Fibroblast of upper back skin (primary cell): ENCODE data around the gene CLEC19A.

Experiments
- DNase-seq: peaks from one replicate; pipeline ENCODE4 v3.0.0-alpha.2; 2013

CLEC19A gene

GRCh38 chr16:19330841-19331397, 45.4 kb downstream of the CLEC19A start:
- DNase-seq = no peak

DNA sequence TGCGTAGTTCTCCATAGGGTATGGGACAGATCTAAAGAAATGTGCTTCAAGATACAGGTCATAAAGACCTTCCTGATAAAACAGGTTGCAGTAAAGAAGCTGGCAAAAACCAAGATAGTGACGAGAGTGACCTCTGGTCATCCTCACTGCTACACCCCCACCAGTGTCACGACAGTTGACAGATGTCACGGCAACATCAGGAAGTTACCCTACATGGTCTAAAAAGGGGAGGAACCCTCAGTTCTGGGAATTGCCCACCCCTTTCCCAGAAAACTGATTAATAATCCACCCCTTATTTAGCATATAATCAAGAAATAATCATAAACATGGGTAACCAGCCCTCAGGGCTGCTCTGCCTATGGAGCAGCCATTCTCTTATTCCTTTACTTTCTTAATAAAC, 46.3 kb downstream of the CLEC19A start:
- DNase-seq = no peak

DNA sequence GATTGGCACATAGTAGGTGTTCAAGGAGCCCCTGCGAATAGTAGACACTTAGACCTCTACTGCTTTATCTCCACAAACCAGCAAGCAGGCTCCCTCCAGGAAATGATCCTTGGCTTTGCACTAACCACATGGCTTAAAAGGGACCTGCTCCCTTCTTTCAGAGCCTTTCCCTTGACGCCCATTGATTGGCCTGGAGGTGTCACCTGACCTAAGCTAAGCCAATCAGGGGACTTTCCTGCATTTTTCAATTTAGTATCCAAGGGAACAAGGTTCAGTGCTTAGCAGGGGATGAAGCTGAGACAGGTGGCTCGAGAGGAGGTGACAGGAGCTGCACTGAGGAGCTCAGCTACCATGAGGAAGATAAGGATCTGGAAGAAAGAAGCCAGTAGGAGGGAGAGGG, 52.8 kb downstream of the CLEC19A start:
- DNase-seq = no peak

DNA sequence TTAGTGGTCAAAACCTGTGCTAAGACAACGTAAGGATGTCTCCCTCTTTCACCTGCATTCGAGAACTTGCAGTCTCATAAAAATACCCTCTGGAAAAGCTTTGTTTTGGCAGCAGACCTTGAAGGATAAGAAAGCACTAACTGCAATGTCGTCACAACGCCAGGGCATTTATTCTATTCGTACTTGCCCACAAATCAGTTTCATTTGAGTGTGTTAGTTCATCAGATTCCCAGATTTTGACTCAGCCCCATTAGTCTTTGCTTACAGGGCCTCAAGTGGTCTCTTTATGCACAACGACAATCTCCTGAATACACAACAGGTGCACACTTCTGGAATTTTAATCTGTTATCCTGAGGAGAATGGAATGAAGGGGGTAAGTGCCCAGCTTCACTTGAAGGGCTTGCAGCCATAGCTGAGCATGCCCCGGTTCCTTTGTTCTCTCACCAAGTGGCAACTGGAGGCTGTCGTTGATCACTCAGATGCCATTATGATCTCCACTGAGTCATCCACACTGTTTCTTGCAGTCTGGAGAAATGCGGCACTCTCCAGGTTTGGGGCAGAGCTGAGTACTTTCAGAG, 58.8 kb downstream of the CLEC19A start:
- DNase-seq = no peak

DNA sequence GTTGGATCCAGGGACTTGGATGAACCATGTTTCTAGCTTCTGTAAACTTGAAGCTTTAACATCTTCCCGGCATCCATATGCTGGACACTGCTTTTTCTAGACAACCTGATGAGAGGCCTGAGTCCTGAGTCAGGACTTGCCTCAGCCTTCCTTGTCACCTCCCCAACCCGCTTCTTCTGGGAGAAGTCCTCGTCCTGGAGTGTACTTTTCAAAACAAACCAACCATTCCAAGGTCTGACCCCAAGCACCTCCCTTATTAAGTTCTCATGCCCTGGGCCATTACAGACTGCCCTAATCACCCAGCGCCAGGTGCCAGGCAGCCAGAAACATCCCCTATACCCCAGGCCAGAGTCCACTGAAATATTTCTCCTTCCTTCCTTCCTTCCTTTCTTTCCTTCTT, 59.4 kb downstream of the CLEC19A start:
- DNase-seq = no peak

DNA sequence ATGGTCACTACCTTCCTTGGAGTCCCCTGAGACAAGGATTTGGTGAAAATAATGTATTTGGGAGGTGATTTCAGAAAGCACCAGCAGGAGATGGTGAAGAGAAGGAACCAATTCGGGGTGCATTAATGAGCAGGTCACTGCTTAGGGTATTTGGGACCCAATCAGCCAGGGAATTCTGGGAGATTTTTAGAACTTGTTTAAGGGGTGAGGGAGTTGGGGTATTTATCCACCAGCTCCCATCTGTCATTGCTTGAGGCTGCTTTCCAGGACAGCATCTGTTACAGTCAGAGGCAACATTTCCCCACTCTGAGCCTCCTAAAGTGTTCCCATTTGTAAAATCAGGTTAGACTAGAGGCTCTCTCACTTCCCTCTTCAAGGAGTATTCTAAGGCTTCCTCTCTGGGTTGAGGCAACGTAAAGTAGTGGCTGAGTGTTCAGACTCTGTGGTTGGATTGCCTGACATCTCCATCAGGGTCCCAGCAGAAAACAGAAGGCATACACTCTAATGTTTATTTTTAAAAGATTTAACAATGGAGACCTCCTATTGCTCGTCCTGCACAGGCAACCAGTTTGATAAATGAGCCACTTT, 60.9 kb downstream of the CLEC19A start:
- DNase-seq = no peak

DNA sequence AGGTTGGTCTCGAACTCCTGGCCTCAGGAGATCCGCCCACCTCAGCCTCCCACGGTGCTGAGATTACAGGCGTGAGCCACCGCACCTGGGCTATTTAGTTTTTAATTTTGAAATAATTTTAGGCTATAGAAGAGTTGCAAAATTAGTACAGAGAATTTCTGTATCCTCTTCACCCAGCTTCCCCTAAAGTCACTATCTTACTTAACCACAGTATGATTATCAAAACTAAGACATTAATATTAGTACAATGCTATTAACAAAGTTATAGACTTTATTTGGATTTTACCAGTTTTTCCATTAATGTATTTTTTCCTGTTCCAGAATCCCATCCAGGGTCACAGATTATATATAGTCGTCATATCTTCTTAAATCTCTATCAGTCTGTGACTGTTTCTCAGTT, 62.6 kb downstream of the CLEC19A start:
- DNase-seq = no peak

GRCh38 chr16:19348578-19349315, 63.2 kb downstream of the CLEC19A start:
- no peak for DNase-seq

DNA sequence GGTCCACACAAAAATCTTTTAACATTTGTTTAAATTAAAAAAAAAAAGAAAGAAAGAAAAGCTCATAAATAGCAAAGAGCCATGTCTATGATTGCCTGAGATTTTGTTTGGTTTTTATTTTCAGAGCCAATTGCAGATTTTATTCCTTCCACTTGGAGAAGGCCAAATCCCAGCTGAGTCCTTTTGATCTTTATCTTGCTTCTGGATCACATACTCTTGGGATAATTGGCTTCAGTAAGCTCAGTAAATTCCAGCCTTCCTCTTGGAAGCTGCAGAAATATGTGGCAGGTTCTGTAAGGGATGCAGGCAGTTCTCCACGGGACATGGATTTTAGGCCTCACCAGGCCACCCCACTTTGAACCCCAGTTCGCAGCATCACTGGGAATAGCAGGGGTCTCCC, 68.8 kb downstream of the CLEC19A start:
- no peak for DNase-seq

DNA sequence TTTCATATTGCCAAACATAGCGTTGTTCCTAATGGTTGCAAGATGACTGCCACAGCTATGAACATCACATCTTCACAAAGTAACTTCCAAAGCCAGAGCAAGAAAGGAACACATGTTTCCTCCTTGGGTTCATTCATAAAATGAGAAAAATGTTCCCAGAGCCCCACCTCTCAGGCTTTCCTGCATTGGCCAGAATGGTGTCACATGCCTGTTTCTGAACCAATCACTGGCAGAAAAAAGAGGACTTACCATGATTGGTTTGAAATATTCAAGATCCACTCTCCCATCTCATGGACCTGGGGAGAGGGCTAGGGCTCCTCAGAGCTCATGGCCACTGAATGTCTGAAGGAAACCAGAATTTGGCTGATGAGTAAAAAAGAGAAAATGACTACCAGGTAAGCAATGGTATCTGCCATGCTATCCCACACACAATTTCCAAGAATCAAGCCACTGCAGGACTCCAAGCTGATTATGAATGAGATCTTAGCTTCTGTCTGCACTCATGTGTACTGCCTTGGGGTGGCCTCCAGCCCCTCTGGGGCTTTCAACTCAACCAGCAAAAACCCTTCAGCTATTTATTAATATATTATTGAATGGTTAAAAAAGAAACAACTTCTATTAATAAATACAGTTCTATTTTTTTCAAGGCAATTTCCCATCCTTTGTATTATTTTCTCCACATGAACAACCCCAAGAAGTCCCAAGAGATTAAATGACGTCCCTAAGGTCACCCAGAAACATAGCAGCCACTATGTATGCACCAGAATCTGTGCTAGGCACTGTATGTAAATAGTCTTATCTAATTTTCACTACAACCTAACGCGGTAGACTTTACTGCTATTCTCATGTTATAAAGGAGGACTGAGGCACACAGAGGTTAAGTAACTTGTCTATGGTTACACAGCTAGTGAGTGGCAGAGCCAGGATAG, 70.8 kb downstream of the CLEC19A start:
- DNase-seq = no peak

DNA sequence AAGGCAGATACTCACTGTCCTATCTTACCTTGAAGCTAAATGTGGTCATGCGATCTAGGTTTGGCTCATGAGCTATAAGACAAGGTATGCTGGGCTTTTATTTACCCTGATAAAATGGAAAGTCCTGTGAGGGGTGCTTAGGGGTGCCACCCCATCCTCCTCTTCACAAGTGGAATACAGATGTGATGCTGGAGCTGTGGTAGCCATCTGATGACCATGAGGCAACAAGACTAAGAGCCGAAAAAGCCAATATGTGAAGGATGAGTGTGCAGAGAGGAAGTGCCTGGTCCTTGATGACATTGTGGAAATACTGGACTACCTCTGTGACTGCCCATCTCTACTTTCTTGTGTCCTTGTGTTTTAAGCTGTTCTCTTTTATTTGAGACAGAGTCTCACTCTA, 74.0 kb downstream of the CLEC19A start:
- DNase-seq = no peak
